HepG2 (cell line): ENCODE measurements around the gene DLG3. TPM values are rescaled to one million over a fixed set of nuclear protein-coding genes. Genes with fewer than 3 reads are reported as not detected.
A peak's percentile ranks its signal among the peaks of the same experiment; 100 is the strongest.

Experiments used
- ATAC-seq: fragments of 200-7000 bp; cut with Tn5 transposase; 3 replicates; pipeline ENCODE4 v1.9.1; 2020; ENCODE audit warnings: mild to moderate bottlenecking, moderate library complexity
- BruUV-seq: library from RNA; stranded (reverse); fragments of 400-500 nt; replicated peaks from 2 replicates; lab custom pipeline; 2021; lab: Mats Ljungman, UMichigan
- CTCF ChIA-PET: fragments of 300-600 bp; formaldehyde crosslinking; extraction: SDS; loops from one replicate; lab custom pipeline; 2021; ENCODE audit warnings: low total read pairs, inconsistent platforms, low intra/inter-chr PET ratio; lab: Yijun Ruan, JAX
- POLR2A ChIA-PET: fragments of 350-600 bp; sonication (Branson Sonifier 250); formaldehyde crosslinking; loops from one replicate; lab custom pipeline; 2020; ENCODE audit warnings: antibody characterized with exemption, inconsistent platforms; lab: Yijun Ruan, JAX
- DNase-seq: peaks from one replicate; pipeline ENCODE4 v3.0.0-alpha.2; 2015; ENCODE audit warnings: low spot score
- FAIRE-seq: peaks from 3 replicates; lab custom pipeline; 2011; peaks lifted over from hg19 to GRCh38; lab: Jason Lieb, UNC
- H2AFZ ChIP-seq: one replicate; pipeline ENCODE4 v1.6.1; 2011; ENCODE audit warnings: low read length, inconsistent platforms
- H3K27ac ChIP-seq: fragments of 300-600 bp; 3 replicates; pipeline ENCODE4 v1.8.0; 2011; ENCODE audit warnings: mixed run types, mild to moderate bottlenecking, mixed read lengths, low read length, inconsistent platforms; ENCODE audit not compliant: insufficient read depth; ENCODE audit errors: extremely low read length
- H3K27me3 ChIP-seq, 2 experiments: fragments of 200-600 bp in 1 of 2; 2 replicates in 1 of 2; 3 replicates in 1 of 2; pipeline versions ENCODE4 v1.6.0 to v1.8.0; 2011; ENCODE audit warnings: low read length in 2 of 2, mild to moderate bottlenecking in 2 of 2, moderate library complexity in 2 of 2, inconsistent platforms in 1 of 2; ENCODE audit not compliant: insufficient read depth in 2 of 2, control insufficient read depth in 1 of 2
- H3K36me3 ChIP-seq, 2 experiments: fragments of 200-600 bp in 1 of 2; replicated peaks in 1 of 2; 2 replicates in 1 of 2; 3 replicates in 1 of 2; pipeline versions ENCODE4 v1.5.1 to v1.8.0; 2011; ENCODE audit warnings: low read length in 2 of 2, inconsistent platforms in 1 of 2; ENCODE audit not compliant: insufficient read depth in 2 of 2, control insufficient read depth in 1 of 2
- H3K4me1 ChIP-seq: 2 replicates; pipeline ENCODE4 v1.5.1; 2012; ENCODE audit warnings: low read length, inconsistent platforms; ENCODE audit not compliant: insufficient read depth
- H3K4me2 ChIP-seq: 2 replicates; pipeline ENCODE4 v1.6.0; 2011; ENCODE audit warnings: low read depth, low read length, inconsistent platforms
- H3K4me3 ChIP-seq, 3 experiments: fragments of 200-600 bp in 1 of 3; sonication (generic), shearing (Covaris generic) in 1 of 3; replicated peaks in 1 of 3; 2 replicates each; pipeline ENCODE4 v1.5.1; 2011 to 2016; ENCODE audit warnings: low read length in 3 of 3, inconsistent platforms in 2 of 3, low read depth in 2 of 3, mild to moderate bottlenecking in 2 of 3, control low read depth in 1 of 3, mixed read lengths in 1 of 3; ENCODE audit not compliant: insufficient read depth in 1 of 3
- H3K79me2 ChIP-seq: one replicate; pipeline ENCODE4 v1.6.1; 2011; ENCODE audit warnings: low read length, inconsistent platforms; ENCODE audit not compliant: insufficient read depth
- H3K9ac ChIP-seq: 2 replicates; pipeline ENCODE4 v1.6.0; 2011; ENCODE audit warnings: mild to moderate bottlenecking, low read depth, low read length, inconsistent platforms; ENCODE audit not compliant: insufficient read depth
- H3K9me3 ChIP-seq: 2 replicates; pipeline ENCODE4 v1.5.1; 2012; ENCODE audit warnings: mild to moderate bottlenecking, low read length
- H4K20me1 ChIP-seq: 2 replicates; pipeline ENCODE4 v1.6.0; 2011; ENCODE audit warnings: inconsistent platforms, mild to moderate bottlenecking, low read length, moderate library complexity; ENCODE audit not compliant: insufficient read depth
- FOXA1 ChIP-seq, 2 experiments: fragments of 450-650 bp in 1 of 2; sonication (generic) in 1 of 2; formaldehyde crosslinking in 1 of 2; IDR thresholded peaks; 2 replicates each; pipeline versions ENCODE4 v1.4.0 to v1.6.1; 2016 to 2020; ENCODE audit warnings: missing genetic modification reagents in 1 of 2
- HDAC6 ChIP-seq: fragments of 200-600 bp; sonication (generic); IDR thresholded peaks from 2 replicates; pipeline ENCODE4 v1.7.0; 2017; ENCODE audit warnings: mild to moderate bottlenecking, antibody characterized with exemption, low read length, low read depth
- RFX1 ChIP-seq: fragments of 450-650 bp; IDR thresholded peaks from 2 replicates; pipeline ENCODE4 v1.6.1; 2017
- SRF ChIP-seq: IDR thresholded peaks from 2 replicates; pipeline ENCODE4 v1.6.1; 2011; ENCODE audit warnings: mild to moderate bottlenecking, low read depth, low read length, moderate library complexity
- SUZ12 ChIP-seq: fragments of 150-350 bp; IDR thresholded peaks from 2 replicates; pipeline ENCODE4 v1.6.1; 2014; ENCODE audit warnings: low read depth, low read length
- ZNF557 ChIP-seq: sonication (generic); formaldehyde crosslinking; IDR thresholded peaks from 2 replicates; pipeline ENCODE4 v1.4.0; 2020; ENCODE audit warnings: missing genetic modification reagents
- ZSCAN20 ChIP-seq: sonication (generic); formaldehyde crosslinking; IDR thresholded peaks from 2 replicates; pipeline ENCODE4 v1.4.0; 2020; ENCODE audit warnings: missing genetic modification reagents, mild to moderate bottlenecking, borderline replicate concordance
- WGBS: methylation state at CpG from one replicate; pipeline ENCODE4 v1.1.6; 2017; ENCODE audit warnings: low lambda C conversion rate; 5-methylcytosine and 5-hydroxymethylcytosine counted together
- in situ Hi-C: cut with HindIII; loops from 2 replicates; pipeline ENCODE4 v1.10.0; 2017; ENCODE audit warnings: low pct_unique_long_range_greater_than_20kb; ENCODE audit not compliant: extremely low pct_ligation_motif_present
- intact Hi-C: fragments of 100-400 bp; cut with micrococcal nuclease; formaldehyde crosslinking; loops from one replicate; pipeline ENCODE4 v1.10.0; 2022; ENCODE audit not compliant: unreplicated experiment
- polyA plus RNA-seq, 8 experiments: library from polyadenylated mRNA; depleted of rRNA in 3 of 8; stranded (reverse) in 7 of 8; unstranded in 1 of 8; fragments of >200 nt; fragmentation: Illumina TruSeq in 4 of 8; extraction: Trizol in 4 of 8; gene quantifications; 2 replicates each; pipeline versions ENCODE4 v1.2.1 to v1.2.3, GENCODE V29; 2011 to 2016; ENCODE audit warnings: low read depth in 4 of 8, missing spikeins in 1 of 8, mixed read lengths in 1 of 8; ENCODE audit not compliant: insufficient read depth in 1 of 8
- total RNA-seq, 5 experiments: library from RNA; depleted of rRNA; stranded (reverse); fragments of >200 nt; fragmentation: Illumina TruSeq; extraction: Trizol; gene quantifications; 2 replicates each; pipeline ENCODE4 v1.2.3, GENCODE V29; 2016; ENCODE audit warnings: low read depth in 1 of 5
- TF ChIP-seq, protein P1 (sequence below): sonication (generic); formaldehyde crosslinking; IDR thresholded peaks from 2 replicates; pipeline ENCODE4 v1.5.1; 2020; ENCODE audit warnings: missing genetic modification reagents, mild to moderate bottlenecking, borderline replicate concordance
- TF ChIP-seq, protein P2 (sequence below): sonication (generic); formaldehyde crosslinking; IDR thresholded peaks from 2 replicates; pipeline ENCODE4 v1.4.0; 2020; ENCODE audit warnings: missing genetic modification reagents, mild to moderate bottlenecking, borderline replicate concordance
- TF ChIP-seq, protein P3 (sequence below): sonication (generic); formaldehyde crosslinking; conservative IDR thresholded peaks from 2 replicates; pipeline ENCODE4 v1.4.0; 2020; ENCODE audit warnings: missing genetic modification reagents
- TF ChIP-seq, protein P4 (sequence below): sonication (generic); formaldehyde crosslinking; IDR thresholded peaks from 2 replicates; pipeline ENCODE4 v1.5.0; 2020; ENCODE audit warnings: mild to moderate bottlenecking, missing genetic modification reagents, moderate library complexity
- TF ChIP-seq, protein P5 (sequence below): sonication (generic); formaldehyde crosslinking; IDR thresholded peaks from 2 replicates; pipeline ENCODE4 v1.5.1; 2020; ENCODE audit warnings: missing genetic modification reagents, mild to moderate bottlenecking, borderline replicate concordance

Gene DLG3
- total and polyA plus RNA-seq, 2 of the 13 experiments (the other 11 are each of a cell fraction or from before 2014, with no cell fraction given): 9.9 to 19.4 TPM

DNA sequence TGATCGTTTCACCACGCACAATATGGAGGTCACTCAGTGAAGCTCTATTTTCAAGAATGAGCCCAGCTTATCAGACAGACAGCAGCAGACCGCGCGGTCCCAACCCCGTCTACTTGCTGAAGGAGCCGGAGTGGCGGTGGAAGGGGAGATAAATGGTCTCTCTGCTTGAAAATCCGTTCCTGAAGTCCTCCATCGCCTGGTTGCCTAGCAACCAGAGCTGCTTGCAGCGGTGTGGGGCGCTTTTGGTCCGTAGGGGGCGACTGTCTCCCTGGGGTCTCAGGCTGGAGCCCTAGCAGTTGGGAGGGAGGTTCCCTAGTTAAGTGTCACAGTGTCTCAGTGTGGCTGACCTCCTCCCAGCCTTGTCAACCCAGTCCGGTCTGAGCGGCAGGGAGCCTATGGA, 8.3 kb upstream of the DLG3 start:
- in situ Hi-C loops: no loop called here
- TF ChIP-seq ZNF557 (CRISPR knock-in tag) (no peak), HDAC6 (no peak), FOXA1 (IDR thresholded peaks at IDR 0.05) (no peak), FOXA1 (CRISPR knock-in tag; IDR thresholded peaks at IDR 0.05) (no peak), SUZ12 (no peak), SRF (no peak), RFX1 (peak; percentile 25; the same call in 1 of the 2 replicates), ZSCAN20 (CRISPR knock-in tag) (no peak)
- TF ChIP-seq, protein P1, sequence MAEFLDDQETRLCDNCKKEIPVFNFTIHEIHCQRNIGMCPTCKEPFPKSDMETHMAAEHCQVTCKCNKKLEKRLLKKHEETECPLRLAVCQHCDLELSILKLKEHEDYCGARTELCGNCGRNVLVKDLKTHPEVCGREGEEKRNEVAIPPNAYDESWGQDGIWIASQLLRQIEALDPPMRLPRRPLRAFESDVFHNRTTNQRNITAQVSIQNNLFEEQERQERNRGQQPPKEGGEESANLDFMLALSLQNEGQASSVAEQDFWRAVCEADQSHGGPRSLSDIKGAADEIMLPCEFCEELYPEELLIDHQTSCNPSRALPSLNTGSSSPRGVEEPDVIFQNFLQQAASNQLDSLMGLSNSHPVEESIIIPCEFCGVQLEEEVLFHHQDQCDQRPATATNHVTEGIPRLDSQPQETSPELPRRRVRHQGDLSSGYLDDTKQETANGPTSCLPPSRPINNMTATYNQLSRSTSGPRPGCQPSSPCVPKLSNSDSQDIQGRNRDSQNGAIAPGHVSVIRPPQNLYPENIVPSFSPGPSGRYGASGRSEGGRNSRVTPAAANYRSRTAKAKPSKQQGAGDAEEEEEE (CRISPR knock-in tag): no peak
- TF ChIP-seq, protein P2, sequence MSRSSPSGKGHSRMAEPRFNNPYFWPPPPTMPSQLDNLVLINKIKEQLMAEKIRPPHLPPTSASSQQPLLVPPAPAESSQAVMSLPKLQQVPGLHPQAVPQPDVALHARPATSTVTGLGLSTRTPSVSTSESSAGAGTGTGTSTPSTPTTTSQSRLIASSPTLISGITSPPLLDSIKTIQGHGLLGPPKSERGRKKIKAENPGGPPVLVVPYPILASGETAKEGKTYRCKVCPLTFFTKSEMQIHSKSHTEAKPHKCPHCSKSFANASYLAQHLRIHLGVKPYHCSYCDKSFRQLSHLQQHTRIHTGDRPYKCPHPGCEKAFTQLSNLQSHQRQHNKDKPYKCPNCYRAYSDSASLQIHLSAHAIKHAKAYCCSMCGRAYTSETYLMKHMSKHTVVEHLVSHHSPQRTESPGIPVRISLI (CRISPR knock-in tag): no peak
- TF ChIP-seq, protein P3, sequence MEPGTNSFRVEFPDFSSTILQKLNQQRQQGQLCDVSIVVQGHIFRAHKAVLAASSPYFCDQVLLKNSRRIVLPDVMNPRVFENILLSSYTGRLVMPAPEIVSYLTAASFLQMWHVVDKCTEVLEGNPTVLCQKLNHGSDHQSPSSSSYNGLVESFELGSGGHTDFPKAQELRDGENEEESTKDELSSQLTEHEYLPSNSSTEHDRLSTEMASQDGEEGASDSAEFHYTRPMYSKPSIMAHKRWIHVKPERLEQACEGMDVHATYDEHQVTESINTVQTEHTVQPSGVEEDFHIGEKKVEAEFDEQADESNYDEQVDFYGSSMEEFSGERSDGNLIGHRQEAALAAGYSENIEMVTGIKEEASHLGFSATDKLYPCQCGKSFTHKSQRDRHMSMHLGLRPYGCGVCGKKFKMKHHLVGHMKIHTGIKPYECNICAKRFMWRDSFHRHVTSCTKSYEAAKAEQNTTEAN: no peak
- TF ChIP-seq, protein P4, sequence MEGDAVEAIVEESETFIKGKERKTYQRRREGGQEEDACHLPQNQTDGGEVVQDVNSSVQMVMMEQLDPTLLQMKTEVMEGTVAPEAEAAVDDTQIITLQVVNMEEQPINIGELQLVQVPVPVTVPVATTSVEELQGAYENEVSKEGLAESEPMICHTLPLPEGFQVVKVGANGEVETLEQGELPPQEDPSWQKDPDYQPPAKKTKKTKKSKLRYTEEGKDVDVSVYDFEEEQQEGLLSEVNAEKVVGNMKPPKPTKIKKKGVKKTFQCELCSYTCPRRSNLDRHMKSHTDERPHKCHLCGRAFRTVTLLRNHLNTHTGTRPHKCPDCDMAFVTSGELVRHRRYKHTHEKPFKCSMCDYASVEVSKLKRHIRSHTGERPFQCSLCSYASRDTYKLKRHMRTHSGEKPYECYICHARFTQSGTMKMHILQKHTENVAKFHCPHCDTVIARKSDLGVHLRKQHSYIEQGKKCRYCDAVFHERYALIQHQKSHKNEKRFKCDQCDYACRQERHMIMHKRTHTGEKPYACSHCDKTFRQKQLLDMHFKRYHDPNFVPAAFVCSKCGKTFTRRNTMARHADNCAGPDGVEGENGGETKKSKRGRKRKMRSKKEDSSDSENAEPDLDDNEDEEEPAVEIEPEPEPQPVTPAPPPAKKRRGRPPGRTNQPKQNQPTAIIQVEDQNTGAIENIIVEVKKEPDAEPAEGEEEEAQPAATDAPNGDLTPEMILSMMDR (CRISPR knock-in tag): peak; percentile 25; the same call in 1 of the 2 replicates
- TF ChIP-seq, protein P5, sequence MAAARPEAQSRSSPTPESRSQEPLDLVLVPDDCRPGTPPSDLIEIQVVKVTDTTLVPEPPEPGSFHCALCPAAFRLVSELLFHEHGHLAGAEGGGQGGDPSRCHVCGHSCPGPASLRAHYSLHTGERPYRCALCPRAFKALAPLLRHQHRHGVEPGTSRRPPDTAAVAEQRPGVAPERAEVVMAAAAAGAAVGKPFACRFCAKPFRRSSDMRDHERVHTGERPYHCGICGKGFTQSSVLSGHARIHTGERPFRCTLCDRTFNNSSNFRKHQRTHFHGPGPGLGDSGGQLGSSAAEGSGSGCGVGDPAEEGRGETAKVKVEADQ (CRISPR knock-in tag): no peak
- POLR2A ChIA-PET: no interaction called here
- BruUV-seq: no TSS peak
- no peak overlapping the region for H3K4me3 ChIP-seq
- no peak for ATAC-seq
- WGBS: 72% methylated on average over 7 of the region's 16 CpGs
- H3K27ac ChIP-seq: no peak overlapping the region
- no peak overlapping the region for H3K9ac ChIP-seq
- no peak for FAIRE-seq
- no peaks in the 10 kb centered on the region for H4K20me1 ChIP-seq
- H3K36me3 ChIP-seq: no peaks in the 10 kb centered on the region
- peaks cover 22% of the 10 kb centered on the region for H3K4me1 ChIP-seq
- DNase-seq: no peak
- H3K9me3 ChIP-seq: no peaks in the 10 kb centered on the region
- intact Hi-C loops: no loop called here
- H2AFZ ChIP-seq: no peak overlapping the region
- CTCF ChIA-PET: interaction anchor here (0.6 kb wide), 1 partner anchor 228 kb away, joined by 3 read pairs; no protein-coding TSS in a partner anchor
- H3K4me2 ChIP-seq: no peak overlapping the region
- H3K79me2 ChIP-seq: no peaks in the 10 kb centered on the region
- H3K27me3 ChIP-seq: no peaks in the 10 kb centered on the region
